Measurements from ENCODE around the gene KIR2DL3.
"Not testable (repeated sequence)": the region's sequence is repeated elsewhere in the genome, so short reads cannot be mapped to it uniquely, and the experiment has no call there.

KIR2DL3 gene

GRCh38 chr19:54738306-54738705 lies at the start of gene KIR2DL3:
Gene KIR2DL3, plus strand, starts transcription at chr19:54738513. Its CDS starts 33 bp downstream, at chr19:54738546.
- not testable (repeated sequence) for DNase-seq

GRCh38 chr19:54691582-54692297 lies 46.6 kb upstream of the KIR2DL3 start:
- no peak for DNase-seq

- DNase-seq, result no peak
Measured at GRCh38 chr19:54692298-54692615, 46.1 kb upstream of the KIR2DL3 start.

DNA sequence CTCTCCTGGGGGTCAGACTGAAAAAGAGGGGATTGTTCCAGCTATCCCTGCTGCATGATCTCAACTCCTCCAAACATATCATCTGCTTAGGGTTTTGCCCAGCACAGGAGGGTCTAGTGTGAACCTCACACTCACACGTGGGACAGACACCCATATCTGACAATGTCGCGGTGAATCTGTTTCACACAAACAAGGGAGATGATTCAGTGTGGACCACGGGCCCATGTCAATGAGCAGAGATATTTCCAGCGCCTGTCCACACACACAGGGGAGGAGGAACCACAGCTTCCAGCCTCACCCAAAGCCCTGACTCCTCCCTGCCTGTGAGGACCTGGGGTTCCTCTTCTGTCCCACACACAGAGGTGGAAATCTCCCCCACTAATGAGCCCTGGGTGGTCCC lies 43.7 kb upstream of the KIR2DL3 start:
- DNase-seq, result peak; percentile 13

GRCh38 chr19:54696117-54696548 lies 42.2 kb upstream of the KIR2DL3 start:
- DNase-seq, result no peak

DNA sequence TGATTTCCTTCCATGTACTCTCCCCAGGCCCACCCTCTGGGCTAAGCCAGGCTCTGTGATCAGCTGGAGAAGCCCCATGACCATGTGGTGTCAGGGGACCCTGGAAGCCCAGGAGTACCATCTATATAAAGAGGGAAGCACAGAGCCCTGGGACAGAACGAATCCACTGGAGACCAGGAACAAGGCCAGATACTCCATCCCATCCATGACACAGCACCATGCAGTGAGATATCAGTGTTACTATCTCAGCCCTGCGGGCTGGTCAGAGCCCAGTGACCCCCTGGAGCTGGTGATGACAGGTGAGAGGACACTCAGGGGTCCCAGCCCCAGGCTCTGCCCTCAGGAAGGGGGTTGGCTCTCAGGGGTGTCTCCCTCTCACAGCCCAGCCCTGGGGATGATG lies 41.5 kb upstream of the KIR2DL3 start:
- DNase-seq, result no peak

- DNase-seq, result not testable (repeated sequence)
Measured at GRCh38 chr19:54697716-54698115, 40.6 kb upstream of the KIR2DL3 start.

DNA sequence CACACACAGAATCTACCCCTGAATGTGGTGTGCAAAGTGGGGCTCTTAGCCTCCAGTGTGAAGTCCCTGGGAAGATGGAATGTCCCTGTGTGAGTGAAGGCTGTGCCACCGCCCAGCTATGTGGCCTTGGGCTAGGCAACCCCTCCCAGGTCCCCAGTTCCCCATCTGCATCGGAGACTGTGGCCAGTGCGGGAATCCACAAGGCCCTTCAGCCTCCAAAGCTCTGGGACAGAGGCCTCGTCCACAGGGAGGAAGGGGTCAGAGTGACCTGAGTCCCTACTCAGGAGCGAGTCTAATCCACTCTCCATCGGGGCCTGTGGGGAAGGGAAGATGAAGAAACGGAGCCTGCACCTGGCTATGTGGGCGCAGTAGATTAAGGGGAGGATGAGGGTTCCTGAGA lies 33.4 kb upstream of the KIR2DL3 start:
- DNase-seq, result no peak

DNA sequence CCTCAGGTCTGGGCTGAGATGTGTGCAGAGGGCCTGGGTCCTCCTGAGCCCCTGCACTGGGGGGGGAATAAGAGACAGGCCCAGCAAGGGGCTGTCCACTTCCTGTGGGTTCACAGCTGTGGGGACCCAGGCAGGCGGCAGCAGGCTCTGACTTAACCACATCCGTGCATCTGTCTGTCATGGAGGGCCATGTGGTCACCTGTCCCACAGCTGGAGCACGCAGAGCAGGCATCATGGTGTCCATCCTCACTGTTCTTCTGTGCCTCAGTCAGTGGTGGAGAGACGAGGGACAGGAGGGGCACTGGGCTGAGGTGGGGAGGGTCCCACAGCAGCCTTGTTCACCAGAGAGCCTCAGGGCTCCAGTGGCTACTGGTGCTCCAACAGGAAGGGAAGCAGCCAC lies 30.4 kb upstream of the KIR2DL3 start:
- DNase-seq, result no peak

DNA sequence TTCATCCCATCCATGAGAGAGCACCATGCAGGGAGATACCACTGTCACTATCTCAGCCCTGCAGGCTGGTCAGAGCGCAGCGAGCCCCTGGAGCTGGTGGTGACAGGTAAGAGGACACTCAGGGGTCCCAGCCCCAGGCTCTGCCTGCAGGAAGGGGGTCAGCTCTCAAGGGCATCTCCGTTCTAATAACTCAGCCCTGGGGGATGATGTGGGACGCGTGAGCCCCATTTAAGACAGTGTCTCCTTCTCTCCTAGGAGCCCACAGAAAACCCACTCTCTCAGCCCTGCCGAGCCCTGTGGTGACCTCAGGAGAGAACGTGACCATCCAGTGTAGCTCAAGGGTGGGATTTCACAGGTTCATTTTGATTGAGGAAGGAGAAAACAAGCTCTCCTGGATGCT lies 29.5 kb upstream of the KIR2DL3 start:
- no peak for DNase-seq

- no peak for DNase-seq
Measured at GRCh38 chr19:54709212-54709948, 28.9 kb upstream of the KIR2DL3 start.

- not testable (repeated sequence) for DNase-seq
Measured at GRCh38 chr19:54709956-54710355, 28.4 kb upstream of the KIR2DL3 start.

- no peak for DNase-seq
Measured at GRCh38 chr19:54724142-54724541, 14.2 kb upstream of the KIR2DL3 start, which contains the start of gene KIR3DL3. Gene KIR3DL3, plus strand, starts transcription at chr19:54724442. Its CDS starts 55 bp downstream, at chr19:54724497.

GRCh38 chr19:54724644-54725043 lies 13.7 kb upstream of the KIR2DL3 start:
- DNase-seq, result no peak

DNA sequence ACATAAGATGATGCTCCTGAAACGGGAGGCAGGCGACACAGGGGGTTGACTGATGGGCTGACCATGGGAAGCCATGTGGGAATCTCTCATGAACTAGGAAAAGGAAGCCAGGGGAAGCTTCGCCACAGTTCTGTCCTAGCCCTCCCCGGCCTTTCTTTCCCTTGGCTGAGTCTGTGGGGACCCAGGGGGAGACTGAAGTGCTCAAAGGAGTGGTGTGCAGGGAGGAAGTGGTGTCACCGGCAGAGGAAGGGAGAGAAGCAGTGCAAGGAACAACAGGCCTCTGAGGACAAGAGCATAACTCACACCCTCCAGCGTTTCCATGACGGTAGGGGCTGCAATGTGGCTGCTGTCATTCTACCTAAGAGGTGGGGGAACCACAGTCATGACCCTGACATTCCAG lies 13.0 kb upstream of the KIR2DL3 start:
- DNase-seq, result no peak

GRCh38 chr19:54727562-54727961 lies 10.8 kb upstream of the KIR2DL3 start:
- no peak for DNase-seq

DNA sequence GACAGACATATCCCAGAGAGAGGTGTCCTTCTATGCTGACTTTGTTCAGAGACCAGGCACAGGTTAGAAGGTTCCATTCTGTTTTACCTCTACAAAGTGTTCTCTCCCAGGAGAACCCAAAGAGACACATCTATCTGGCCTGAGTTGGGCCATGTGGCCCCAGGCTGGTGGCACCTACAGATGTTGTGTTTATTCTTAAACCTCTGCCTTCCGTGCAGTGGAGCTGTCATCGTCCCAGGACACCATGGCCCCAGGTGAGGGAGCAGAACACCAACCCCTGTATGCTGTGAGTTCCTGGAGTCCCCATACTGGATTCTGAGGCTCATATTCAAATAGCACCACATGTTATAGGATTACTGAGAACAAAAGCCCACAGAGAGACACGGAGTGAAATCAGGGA lies 10.1 kb upstream of the KIR2DL3 start:
- DNase-seq, result no peak

- no peak for DNase-seq
Measured at GRCh38 chr19:54729416-54730188, 8.7 kb upstream of the KIR2DL3 start.

DNA sequence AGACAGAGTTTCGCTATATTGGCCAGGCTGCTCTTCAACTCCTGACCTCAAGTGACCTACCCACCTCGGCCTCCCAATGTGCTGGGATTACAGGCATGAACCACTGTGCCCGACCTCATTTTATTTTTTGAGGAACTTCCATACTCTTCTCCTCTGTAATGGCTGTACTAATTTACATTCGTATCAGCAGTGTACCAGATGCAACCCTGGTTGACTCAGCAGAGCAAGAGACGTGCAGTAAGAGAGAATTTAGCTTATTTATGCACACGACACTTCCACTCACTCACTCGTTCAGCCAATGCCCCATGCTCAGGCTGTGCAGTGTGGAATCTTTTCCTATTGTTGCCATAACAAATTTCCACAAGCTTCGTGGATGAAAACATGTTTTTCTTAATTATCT lies 7.1 kb upstream of the KIR2DL3 start:
- no peak for DNase-seq

DNA sequence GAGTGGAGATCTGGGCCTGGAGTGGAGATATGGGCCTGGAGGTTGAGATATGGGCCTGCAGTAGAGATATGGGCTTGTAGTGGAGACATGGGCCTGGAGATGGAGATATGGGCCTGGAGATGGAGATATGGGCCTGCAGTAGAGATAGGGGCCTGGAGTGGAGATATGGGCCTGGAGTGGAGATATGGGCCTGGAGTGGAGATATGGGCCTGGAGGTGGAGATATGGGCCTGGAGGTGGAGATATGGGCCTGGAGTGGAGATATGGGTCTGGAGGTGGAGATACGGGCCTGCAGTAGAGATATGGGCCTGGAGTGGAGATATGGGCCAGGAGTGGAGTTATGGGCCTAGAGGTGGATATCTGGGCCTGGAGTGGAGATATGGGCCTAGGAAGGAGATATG lies 402 bp downstream of the KIR2DL3 start:
- no peak for DNase-seq

DNA sequence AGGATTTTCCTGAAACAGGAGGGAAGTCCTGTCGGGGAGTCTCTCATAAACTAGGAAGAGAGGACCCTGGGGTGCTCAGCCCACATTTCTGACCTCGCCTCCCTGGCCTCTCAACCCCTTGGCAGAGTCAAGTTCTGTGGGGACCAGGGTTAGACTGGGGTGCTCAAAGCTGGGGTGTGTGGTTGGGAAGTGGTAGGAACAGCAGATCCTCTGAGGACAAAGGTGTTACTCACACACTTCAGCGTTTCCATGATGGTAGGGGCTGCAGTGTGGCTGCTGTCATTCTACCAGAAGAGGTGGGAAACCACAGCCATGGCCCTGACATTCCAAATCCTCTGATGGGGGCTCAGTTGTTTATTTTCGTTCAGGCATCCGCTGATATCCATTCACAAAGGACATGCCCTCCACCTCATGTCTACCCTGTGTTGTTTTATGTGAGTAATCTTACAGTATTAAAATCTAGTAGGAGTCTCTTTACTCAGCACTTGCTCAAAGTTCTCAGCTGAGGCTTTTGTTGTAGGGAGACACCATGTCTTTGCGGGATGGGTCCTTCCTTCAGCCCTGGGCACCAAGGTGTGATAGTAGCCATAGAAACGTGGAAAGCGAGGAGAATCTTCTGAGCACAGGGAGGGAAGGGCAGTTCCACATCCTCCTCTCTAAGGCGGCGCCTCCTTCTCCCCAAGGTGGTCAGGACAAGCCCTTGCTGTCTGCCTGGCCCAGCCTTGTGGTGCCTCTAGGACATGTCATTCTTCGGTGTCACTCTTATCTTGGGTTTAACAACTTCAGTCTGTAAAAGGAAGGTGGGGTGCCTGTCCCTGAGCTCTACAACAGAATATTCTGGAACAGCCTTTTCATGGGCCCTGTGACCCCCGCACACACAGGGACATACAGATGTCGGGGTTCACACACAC lies 1.5 kb downstream of the KIR2DL3 start:
- no peak for DNase-seq

GRCh38 chr19:54741950-54742349 lies 3.6 kb downstream of the KIR2DL3 start:
- not testable (repeated sequence) for DNase-seq

DNA sequence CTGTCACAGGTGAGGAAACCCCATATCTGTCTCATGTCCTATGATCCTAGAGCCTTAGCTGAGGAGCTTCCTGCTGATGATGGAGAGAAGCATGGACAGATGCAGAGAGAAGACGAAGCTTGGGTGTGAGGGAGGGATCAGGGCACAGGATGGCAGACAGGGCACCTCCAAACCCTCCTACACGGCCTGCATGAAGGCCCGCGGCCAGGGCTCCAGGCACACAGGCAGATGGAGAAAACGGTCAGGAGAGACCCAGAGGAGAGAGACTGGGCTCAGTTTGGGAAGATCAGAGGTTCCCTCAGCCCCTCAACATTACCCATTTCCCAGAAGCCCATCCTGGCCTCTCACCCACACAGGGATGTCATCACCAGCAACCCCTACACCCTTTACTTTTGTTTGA lies 5.8 kb downstream of the KIR2DL3 start:
- DNase-seq, result not testable (repeated sequence)
